Stimulated activated CD8-positive, alpha-beta memory T cell treated with anti-CD3 and anti-CD28 coated beads, Interleukin-12 subunit alpha, Interleukin-12 subunit beta, amount 100 ng/mL, for 1 hour (primary cell): ENCODE measurements around the gene DMKN.

Experiments used
- DNase-seq: peaks from one replicate; pipeline ENCODE4 v3.0.0-alpha.2; 2020; ENCODE audit warnings: low read depth

DMKN gene

DNA sequence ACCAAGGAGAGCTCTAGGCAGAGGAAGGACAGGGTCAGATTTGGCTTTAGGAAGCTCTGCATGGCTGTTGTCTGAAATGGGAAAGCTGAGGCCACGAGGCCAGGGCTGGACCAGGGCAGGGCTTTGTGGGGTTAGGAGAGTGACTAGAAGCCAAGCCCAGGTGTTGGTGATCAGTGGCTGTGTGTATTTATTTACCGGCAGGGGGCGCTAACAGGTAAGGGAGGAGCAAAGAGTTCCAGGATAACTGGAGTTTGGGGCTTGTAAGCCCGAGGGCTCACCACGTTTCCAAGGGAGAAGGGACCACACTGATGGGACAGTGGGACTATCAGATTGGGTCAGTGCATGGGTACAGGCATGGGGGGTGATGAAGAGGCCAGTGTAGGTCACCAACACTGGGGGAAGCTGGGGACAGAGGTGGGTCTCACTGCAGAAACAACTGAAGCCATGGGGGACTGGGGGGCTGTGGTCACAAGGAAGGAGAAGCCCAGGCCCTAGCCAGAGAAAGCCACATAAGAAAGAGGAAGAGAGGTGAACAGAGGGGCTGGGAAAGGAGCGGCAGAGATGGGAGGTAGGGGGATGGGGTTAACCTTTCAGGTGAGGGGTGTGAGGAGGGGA is 35.8 kb upstream of the DMKN start:
- peak; percentile 45 for DNase-seq

DNA sequence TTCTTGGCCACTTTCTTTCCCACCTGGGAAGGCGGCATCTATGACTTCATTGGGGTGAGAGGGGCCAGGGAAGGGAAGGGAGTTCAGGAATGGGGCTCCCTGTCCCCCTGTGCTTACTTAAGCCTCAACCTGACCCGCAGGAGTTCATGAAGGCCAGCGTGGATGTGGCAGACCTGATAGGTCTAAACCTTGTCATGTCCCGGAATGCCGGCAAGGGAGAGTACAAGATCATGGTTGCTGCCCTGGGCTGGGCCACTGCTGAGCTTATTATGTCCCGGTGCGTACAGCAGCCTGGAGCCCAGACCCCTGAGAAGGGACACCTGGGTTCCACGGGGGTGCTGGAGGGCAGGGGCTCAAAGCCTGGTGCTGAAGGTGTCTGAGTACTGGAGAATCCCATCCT is 33.1 kb upstream of the DMKN start:
- no peak for DNase-seq

DNA sequence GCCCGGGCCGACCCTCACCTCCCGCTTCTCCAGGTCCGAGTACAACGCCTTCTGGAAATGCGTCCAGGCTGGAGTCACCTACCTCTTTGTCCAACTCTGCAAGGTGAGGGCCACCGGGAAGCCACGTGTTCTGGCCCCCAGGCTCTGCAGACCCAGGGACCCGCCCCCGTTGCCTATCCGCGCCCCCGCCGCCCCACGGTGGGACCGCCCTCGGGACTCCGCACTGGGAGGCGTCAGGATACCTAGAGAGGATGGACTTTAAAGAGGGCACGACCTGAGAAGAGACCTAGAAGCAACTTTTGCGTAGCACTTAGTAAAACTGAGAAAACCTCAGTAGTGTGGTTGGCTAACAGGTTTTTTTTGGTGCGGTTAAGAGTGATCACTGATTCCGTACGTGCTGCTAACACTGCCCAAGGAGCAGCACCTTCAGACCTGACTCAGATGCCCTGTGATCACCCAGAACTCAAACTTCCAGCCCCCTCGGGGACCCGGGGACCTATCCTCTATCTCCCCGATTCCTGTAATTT is 32.5 kb upstream of the DMKN start:
- DNase-seq = peak; percentile 7

DNA sequence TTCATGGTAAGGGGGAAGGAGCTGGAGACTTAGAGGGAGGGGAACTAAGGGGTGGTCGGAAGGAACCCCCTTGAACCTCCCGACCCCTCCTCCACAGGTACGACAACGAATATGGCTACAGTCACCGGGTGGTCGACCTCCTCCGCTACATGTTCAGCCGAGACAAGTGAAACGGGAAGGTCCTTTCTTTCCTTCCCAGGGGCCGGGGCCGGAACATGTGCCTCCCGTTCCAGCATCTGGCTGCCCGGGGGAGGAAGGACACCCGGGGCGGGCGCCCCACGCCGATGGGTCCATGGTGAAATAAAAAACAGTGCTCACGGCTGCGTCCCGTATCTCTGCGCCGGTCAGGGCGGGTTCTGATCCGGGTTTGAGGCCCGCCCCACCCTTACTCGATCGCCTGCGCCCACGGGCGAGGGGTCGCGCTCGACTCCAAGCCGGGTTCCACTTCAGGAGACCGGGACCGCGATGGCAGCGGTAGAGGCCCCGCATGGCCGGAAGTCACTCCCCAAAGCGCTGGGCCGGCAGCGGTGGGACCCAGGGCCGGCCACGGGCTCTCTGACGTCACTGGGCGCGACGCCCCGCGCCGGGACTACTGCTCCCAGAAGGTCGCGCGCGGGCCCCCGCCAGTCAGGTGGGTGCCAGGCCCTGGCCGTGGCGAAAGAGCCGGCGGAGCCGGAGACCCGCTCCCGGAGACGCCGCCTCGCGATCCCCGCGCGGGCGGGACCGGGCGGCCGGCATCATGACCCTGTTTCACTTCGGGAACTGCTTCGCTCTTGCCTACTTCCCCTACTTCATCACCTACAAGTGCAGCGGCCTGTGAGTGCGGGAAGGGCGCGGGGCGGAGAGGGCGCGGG is 31.8 kb upstream of the DMKN start, which contains the start of gene TMEM147:
TMEM147 (plus strand) TSS at position 626 of the 854 bp plus-strand sequence; CDS start at position 740, 114 bp downstream.
- peak; percentile 64 for DNase-seq

DNA sequence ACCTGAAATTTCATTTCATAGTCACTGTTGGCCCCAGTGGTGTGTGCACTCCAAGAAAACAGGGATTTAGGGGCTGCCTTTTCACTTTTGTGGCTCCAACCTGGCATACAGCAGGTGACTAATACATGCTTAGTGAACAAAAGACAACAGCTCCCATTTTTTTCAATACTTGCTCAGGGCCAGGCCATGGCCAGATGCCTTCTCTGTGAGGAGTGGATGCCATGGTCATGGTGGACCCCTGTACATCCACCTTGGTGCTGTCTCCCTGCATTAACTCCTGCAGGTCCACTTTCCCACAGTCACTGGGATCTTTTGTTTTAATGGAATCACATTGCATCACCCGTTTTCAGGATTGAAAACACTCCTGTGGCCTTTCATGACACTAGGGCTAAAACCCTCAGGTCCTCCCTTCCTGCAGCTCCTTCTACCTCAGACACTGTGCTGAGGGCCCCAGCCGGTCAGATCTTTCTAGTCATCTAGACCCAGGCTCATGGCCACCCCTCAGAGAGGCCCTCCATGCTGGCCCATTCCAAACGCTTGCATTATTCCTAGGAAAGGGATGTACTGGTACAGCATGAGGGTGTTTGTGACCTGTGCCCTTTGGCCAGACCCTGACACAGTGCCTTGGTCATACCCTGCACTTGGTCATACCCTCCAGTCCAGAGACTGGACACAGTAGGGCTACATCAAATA is 30.8 kb upstream of the DMKN start:
- DNase-seq = no peak

DNA sequence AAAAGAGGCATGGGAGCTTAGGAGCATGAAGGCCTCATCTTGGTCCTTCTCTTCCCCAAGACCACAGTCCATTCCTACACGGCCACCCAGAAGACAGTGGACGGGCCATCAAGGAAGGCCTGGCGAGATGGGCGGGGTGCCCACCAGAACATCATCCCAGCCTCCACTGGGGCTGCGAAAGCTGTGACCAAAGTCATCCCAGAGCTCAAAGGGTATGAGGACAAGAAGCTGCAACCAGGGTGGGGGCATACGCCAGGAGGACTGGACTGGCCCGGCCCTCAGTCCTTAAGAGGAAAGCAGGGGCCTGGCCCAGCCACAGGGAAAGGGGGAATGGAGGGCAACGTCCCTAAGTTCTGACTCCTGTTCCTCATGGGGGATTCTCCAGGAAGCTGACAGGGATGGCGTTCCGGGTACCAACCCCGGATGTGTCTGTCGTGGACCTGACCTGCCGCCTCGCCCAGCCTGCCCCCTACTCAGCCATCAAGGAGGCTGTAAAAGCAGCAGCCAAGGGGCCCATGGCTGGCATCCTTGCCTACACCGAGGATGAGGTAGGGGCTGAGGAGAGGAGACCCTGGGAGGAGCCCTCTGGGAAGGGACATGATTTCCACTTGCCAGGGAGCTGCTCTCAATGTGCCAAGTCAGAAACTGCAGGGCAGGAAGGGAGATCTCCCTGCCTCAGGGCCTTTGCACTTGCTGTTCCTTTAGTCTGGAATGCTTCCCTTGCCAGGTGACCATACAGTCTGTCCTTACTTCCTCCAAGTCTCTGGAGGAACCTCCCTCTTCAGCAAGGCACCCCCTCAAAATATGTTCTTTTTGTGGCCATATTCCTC is 30.0 kb upstream of the DMKN start:
- DNase-seq = no peak

DNA sequence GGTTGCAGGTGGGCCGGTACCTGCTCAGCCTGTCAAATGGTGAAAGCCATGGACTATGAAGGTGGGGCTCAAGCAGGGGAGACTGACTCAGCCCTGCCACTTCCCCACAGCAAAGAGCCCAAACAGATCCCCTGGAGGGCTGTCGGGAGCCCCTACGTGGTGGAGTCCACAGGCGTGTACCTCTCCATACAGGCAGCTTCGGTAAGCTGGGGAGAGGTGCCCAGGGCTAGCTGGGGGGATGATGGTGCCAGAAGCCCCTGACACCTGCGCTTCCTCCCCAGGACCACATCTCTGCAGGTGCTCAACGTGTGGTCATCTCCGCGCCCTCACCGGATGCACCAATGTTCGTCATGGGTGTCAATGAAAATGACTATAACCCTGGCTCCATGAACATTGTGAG is 28.8 kb upstream of the DMKN start:
- no peak for DNase-seq

DNA sequence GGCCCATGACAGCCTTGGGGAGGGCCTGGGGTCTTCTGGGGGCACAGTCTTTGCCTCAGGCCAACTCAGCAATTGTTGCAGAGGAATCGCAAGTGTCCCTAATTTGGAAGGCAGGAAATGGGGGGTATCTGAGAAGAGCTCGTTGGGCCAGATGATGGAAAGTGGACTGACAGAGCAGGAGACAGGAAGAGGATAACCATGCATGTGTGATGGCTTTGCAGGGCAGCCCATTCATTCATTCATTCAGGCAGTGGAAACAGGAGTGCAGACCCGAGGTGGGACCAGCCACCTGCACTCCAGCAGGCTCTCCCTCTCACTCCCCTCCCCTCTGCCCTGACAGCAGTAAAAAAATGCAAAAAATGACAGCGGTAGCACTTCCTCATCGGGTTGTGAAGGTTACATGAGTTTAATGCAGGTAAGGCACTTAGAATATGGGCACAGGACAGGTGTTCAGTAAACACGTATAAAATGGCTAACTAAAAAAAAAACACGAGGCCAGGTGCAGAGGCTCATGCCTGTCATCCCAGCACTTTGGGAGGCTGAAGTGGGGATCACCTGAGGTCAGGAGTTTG is 27.0 kb upstream of the DMKN start:
- no peak for DNase-seq

DNA sequence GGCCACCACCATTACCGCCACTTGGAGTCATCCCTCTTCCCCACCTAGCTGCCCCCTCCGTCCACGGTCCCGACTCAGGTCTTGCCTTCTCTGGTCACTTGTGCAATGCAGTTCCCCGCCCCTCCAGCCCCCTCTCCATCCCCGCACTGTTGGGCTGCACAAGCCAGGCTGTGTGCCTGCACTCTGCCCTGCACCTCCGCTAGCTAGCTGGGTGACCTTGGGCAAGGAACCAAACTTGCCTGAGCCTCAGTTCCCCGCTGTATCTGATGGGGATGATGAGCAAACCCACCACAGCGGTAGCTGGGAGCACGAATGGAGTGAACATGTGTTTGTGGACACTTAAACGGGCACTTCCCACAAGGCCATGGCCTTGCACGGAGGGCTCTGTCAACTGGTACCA is 26.4 kb upstream of the DMKN start:
- DNase-seq = no peak

DNA sequence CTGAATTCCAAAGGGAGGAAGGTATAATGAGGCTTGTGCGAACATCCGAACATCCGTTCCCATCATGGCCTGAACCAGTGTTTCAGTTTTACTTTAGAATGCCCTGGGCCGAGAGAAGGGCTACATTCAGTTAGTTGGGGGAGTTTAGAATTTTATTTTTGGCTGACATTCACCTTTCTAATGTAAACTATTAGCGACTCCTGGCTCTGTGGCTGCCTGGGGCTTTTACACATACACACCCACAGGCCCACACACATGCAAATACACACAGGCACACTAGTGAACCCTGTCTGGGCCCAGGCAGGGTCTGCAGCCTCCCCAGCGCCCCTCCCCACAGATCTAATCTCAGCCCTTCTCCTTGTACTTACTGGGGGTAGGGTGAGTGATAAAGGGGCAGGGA is 25.9 kb upstream of the DMKN start:
- DNase-seq = no peak

DNA sequence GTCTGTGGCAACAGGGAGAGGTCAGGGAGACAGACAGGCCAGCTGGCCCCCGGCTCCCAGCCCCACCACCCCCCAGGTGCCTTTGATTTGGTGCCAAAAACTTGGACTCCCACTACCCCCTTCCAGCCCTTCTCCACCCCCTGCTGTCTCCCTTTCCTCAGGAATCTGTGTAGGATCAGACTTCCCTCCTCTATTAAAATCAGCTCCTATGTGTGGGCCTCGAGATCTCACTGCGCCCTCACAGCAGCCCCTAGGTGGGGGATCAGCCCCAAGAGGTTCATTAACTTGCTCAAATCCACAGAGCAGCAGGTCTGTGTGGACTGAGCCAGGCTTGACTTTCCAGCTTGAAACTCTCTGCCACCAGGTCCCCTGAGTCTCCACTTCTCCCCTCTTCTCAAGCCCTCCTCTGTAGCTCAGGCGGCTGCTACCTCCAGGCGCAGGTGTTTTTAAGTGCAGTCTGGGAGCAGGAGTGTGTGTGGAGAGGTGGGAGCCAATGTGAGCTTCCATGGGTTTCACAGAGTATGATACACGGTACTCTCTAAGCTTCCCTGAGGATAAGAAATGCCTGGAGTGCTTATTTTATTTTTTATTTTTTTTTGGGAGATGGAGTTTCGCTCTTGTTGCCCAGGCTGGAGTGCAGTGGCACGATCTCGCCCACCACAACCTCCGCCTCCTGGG is 21.5 kb upstream of the DMKN start:
- no peak for DNase-seq

DNA sequence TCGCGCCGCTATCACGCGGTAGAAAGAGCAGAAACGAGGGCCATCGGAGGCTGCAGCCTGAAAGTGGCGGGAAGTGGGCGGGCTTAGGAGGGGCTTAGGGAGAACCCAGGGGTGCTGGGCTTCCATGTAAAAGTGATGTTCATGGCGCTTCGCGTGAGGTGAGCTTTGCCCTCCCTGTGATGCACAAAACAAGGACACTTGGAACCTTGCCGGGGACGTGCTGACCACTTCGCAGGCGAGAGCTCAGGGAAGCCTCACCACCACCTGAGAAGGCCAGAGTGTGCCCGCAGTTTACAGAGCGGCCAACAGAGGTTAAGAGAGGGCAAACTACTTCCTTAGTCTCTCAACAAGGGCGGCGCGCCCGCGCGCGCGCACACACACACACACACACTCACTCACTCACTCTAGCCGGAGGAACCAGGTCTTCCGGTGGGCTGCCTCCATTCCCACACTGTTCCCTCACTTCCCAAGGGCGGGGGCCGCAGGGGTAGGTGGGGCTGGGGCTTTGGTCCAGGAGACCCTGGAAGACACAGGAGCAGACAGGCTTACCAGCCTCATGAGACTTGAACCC is 20.5 kb upstream of the DMKN start:
- peak; percentile 22 for DNase-seq

DNA sequence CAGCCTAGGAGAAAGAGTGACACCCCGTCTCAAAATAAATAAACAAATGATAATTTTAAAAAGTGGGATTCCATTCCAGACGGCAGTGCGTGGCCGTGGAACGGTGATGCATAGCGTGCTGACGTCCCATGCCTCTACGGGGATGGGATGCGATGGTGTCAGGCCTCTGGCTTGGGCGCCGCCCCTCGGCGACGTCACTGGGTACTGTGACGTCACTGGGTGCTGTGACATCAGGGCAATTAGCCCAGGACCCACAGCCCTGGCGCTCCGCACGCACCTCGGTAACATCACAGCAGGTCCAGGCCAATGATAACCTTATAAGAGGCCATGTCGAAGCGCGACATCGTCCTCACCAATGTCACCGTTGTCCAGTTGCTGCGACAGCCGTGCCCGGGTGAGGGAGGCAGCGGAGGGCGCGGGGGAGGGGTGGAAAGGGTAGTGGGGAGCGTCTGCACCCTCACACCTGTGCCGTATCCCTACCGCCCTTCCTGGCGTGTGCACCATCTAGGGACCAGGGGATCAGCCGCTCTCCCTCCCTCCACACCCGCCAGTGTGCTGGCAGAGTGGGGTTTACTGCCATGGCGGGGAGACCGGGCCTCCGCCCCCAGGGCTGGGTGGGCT is 19.9 kb upstream of the DMKN start, which contains the start of gene GAPDHS:
GAPDHS (plus strand) TSS at position 256 of the 621 bp plus-strand sequence; CDS start at position 328, 72 bp downstream.
- DNase-seq = no peak

DNA sequence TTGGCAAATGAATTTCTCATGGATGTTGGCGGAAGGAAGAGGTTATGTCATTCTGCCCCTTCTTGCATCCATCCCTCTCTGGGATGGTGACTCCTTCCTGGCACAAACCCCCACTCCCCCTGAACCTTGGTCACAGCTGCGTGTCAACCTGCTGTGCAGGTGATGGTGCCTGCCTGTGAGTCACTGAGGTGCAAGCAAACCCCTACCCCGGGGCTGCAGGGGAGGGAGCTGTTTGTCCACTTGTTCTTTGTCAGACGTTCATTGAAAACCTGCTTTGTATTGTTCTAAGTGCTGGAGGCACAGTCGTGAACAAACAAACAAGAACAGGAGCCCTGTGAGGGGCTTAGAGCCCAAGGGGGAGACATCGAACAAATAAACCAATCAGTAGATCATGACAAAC is 17.8 kb upstream of the DMKN start:
- no peak for DNase-seq

DNA sequence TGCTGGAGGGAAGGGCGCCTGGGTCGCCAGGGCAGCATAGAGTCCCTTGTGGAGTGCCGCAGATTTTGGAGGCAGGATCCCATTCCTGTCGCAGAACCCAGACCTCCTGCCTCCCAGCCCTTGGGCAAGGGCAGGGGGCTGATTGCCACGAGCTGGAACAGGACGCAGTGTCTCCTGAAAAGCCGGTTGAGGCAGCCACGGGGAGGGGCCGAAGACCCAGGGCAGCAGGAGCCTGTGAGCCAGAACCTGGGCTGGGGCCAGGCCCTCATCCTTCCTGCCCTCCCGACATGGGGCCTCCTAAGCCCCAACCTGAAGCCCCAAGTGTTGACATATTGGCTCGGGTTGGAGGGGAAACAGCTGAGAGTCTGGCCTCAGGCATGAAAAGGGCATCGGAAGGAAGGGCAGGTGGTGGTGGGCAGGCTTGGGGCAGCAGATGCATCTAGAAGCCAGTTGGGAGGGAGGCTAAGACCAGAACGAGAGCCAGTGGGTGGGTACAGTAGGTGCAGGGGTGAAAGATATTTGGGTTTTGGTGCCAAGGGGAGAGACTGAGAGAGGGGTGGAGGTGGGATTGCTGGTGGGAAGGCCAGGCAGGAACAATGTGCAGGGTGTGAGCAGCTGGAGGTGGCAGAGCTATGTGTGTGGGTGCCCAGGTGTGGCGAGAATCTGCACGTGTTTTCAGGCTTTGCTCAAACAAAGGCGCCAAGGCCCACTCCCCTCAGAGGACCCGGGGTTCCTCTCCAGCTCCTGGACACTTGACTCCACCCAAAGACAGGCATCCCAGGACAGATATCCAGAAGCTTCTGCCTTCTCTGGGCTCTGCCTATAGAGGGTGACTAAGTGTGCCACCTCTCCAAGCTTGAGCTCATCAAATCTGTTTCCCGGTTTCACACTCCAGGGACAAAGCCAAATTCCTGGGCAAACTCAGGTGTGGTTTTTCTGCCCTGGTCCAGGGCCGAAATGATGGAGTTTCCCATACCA is 16.1 kb upstream of the DMKN start:
- DNase-seq = no peak

DNA sequence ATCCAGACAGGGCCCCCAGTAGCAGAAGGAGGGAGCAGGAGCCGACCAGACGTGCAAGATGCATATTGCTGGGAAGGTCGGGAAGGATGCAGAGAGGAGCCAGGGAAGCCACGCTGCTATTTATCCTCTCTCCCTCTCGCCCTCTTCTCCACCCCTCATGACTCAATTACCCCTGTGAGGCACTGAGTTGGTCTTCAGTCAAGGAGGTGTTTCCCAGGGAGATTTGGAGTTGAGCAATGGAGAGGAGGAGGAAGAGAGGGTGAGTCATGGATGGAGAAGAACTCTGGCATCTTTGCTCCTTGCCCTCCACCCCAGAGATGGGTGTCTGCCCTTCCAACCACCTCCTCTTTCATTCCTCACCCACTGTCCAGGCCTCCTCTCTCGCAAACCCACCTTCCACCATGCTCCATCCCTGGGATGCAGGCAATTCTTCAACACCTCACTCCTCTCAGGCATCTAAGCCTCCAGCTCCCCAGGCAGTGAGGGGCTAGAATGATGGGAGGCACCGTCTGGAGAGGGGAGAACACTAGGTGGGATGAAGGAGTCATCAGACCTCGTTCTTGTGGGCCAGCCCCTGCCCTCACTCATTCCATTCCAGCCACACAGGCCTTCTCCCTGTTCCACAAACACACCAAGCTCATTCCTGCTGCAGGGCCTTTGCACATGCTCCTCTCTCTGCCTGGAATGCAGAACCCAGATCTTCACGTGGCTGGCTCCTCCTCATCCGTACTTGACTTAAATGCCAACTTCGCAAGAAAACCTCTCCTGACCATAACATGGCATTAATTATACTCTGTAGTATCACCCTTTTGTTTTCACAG is 15.0 kb upstream of the DMKN start, which contains the start of gene SBSN:
SBSN (minus strand) TSS at position 94 of the 821 bp plus-strand sequence; CDS start at position 64, 30 bp downstream.
- DNase-seq = no peak

DNA sequence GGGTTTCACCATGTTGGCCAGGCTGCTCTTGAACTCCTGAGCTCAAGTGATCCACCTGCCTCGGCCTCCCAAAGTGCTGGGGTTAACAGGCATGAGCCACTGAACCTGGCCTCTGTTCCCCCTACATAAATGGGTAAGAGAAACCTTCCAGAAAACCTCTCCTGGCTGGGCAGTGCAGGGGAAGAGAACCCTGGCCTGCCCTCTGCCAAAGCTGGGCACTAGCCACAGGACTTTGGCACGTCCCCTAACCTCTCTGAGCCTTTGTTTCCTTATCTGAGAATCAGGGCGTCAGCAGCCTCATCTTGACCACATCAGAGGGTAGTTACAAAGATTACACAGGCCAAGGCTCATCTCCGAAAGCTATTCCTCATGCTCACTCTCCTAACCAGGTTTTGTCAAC is 12.4 kb upstream of the DMKN start:
- no peak for DNase-seq
